ENCODE results near the gene TBC1D10B. TPM values are rescaled to one million over a fixed set of nuclear protein-coding genes. Genes with fewer than 3 reads are reported as not detected.

The TBC1D10B gene
- total RNA-seq, 1 donor from 2014 or later = 68.9 TPM

DNA sequence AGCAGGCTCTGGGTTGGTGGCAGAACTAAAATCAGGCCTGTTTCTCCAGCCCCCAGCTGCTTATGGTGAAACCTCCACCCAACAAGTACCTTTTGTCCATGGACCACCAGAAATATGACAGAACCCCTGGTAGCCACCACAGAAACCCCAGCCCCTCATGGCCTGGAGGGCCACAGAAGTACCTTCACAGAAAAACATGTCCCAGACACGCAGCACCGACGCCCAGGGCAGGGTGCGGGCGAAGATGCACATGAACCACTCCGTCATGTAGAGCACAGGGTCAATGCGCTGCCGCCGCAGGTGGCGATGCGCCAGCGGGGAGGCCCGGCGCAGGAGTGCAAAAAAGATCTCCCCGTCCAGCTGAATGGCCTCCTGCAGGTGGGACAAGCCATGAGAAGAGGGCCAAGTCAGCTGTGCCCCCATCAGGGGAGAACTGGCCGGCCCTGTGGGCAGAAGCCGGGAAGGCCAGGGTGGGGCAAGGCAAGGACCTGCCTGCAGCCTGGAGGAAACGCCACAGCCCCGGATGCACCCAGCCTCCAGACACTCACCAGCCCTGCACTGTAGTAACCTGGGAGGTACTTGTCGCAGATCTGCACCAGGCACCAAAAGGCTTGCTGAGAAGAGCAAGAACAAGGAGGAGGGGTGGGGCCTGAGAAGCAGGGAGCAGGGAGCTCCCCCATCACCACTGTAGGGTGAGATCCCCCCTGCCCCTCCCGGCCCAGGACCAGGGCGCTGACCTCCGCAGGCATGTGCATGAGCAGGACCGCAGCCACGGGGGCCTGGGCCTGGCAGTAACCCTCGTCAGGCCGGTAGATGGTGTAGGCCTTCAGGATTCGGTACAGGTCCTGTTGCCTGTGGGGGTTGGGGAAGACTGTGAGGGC is 11.1 kb downstream of the TBC1D10B start:
- Mint-ChIP-seq H3K4me3 (no peak overlapping the region), H3K27ac (no peak overlapping the region), H3K36me3 (ENCODE audit: low read depth) (peaks cover 49% of the 10 kb centered on the region), H3K9me3 (no peaks in the 10 kb centered on the region), H3K27me3 (no peaks in the 10 kb centered on the region), H3K4me1 (peaks cover 29% of the 10 kb centered on the region)
- intact Hi-C loops (cut with micrococcal nuclease) = no loop called here
- DNase-seq = peak; percentile 56

DNA sequence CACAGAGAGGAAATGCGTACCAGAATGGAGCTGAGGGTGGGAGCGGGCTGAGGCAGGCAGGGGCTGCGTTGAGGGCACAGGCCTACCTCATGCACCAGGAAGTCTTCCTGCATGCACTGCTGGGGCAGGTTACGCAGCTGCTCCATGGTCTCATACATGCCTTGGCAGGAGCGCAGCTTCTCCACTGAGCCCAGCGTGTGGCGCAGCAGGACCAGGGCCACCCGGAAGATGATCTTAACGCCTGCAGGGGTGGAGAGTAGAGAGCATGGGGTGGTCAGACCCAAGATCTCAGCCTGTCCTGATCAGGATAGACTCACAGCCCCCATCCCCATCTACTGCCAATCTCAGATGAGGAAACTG is 11.7 kb downstream of the TBC1D10B start:
- DNase-seq = peak; percentile 57
- Mint-ChIP-seq H3K4me3 (no peak overlapping the region), H3K27me3 (no peaks in the 10 kb centered on the region), H3K27ac (no peak overlapping the region), H3K4me1 (peaks cover 32% of the 10 kb centered on the region), H3K36me3 (ENCODE audit: low read depth) (peaks cover 50% of the 10 kb centered on the region), H3K9me3 (no peaks in the 10 kb centered on the region)
- intact Hi-C loops (cut with micrococcal nuclease) = no loop called here

DNA sequence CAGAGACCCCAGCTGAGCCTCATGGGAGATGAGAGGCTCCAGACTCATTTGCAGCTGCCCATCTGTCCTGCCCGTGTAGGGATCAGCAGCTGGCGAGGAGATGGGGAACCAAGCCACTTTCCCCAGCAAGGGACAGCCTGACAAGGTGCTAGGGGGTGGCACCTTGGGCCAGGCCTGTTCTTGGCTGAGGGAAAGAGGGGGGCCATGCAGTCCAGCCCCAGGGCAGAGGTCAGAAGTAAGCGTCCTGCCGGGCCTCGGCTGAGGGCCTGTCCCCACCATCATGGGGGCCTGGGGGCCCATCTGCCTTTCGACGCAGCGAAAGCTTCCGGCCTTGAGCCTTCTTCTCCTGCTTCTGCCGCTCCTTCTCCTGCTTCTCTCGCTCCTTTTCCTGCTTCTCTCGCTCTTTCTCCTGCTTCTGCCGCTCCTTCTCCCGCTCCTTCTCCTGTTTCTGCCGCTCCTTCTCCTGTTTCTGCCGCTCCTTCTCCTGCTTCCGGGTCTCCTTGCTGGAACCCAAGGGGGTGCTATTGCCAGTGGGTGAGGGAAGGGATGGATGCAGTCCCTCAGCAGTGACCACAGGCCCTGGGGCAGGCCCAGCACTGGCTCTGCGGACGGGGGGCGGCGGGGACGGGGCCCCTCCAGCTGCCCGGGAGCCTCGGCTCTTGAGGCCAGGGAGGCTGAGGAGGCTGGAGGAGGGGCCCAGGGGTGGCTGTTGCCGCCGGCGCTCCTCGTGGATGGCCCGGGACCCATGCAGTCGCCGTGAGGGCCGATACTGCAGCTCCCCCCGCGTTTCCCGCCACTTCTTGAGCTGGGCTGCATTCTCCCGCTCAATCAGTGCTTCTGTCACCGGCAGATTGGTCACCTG is 12.3 kb downstream of the TBC1D10B start:
- intact Hi-C loops (cut with micrococcal nuclease) = no loop called here
- Mint-ChIP-seq H3K27ac (no peak overlapping the region), H3K9me3 (no peaks in the 10 kb centered on the region), H3K27me3 (no peaks in the 10 kb centered on the region), H3K4me3 (no peak overlapping the region), H3K4me1 (peaks cover 30% of the 10 kb centered on the region), H3K36me3 (ENCODE audit: low read depth) (peaks cover 49% of the 10 kb centered on the region)
- DNase-seq = peak; percentile 56

DNA sequence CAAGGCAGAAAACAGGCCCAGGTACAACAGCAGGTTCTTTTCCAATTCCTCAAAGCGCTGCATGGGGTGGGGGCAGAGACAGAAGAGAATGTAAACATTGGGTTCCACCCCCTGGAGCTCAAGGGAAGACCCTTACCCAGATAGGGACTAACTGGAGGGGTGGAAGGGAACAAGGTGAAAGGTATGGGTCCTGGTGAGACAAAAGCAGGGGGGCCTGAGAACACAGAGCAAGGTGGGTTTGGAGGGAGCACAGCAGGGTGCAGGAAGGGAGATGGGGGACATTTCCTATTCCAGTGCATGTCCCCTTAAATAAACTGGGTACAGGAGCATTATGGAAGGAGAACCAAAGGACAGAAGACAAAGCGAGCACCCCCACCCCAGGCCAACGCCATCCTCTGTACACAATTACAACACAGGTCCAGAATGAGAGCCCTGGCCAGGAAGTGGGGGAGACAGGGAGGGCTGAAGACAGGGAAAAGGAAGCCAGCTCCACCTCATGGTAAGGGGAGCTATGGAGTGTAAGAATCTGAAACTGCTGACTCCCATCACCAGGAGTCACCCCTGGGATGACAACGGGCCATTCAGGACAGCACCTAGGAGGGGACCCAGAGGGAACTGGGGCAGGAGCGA is 13.1 kb downstream of the TBC1D10B start:
- Mint-ChIP-seq H3K27ac (peak overlapping the region; percentile 78), H3K36me3 (ENCODE audit: low read depth) (peaks cover 51% of the 10 kb centered on the region), H3K27me3 (no peaks in the 10 kb centered on the region), H3K4me3 (peak overlapping the region; percentile 16), H3K4me1 (peaks cover 28% of the 10 kb centered on the region), H3K9me3 (no peaks in the 10 kb centered on the region)
- intact Hi-C loops (cut with micrococcal nuclease) = no loop called here
- peak; percentile 57 for DNase-seq

DNA sequence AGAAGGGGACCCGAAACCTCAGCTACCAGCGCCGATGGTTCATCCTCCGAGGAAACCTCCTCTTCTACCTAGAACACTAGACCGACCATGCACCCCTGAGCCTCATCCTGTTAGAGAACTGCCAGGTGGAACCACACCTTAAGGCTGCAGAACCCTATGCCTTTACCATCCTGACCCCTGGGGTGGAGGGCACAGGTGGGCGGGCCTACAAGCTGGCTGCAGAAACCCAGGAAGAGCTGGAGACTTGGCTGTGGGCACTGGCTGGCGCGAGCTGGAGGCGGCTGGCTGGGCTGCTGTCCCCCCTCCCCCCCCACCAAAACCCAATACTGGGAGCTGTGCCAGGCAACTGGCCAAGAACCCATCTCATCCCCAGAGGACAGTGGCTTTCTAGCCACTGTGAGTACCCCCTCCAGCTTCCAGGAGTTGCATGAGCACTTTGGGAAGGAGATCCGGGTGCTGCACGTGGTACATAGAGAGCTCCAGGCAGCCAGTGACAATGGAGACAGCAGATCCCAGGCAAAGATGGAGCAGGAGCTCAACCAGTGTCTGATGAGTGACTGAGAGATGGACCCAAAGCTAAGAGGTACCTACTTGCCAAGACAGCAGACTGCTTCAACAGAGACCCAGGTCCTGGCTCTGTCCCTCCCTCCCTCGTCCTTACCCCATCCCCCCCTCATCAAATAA is 13.8 kb downstream of the TBC1D10B start:
- peak overlapping the region; percentile 89 for H3K27ac Mint-ChIP-seq
- H3K36me3 Mint-ChIP-seq (ENCODE audit: low read depth) = peaks cover 53% of the 10 kb centered on the region
- H3K9me3 Mint-ChIP-seq = no peaks in the 10 kb centered on the region
- intact Hi-C loops (cut with micrococcal nuclease) = no loop called here
- H3K4me1 Mint-ChIP-seq = peaks cover 30% of the 10 kb centered on the region
- peak overlapping the region; percentile 90 for H3K4me3 Mint-ChIP-seq
- DNase-seq = peak; percentile 70
- H3K27me3 Mint-ChIP-seq = no peaks in the 10 kb centered on the region

DNA sequence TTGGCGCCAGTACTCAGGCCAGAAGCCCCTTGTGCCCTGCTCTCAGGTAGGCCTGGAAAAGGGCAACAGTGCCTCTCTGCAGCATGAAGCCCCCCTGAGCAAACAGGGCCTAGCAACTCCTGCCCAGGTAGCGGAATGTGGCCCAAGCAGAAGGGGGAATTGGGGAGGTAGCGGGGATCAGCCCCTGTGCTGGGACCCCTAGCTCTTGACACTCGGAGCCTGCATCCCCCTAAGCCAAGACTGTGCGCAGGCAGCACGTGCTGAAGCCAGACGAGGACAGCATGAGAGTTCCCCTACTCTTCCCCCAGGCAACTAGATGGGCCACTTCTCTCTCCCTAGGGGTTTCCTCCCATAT is 14.4 kb downstream of the TBC1D10B start:
- Mint-ChIP-seq H3K36me3 (ENCODE audit: low read depth) (peaks cover 57% of the 10 kb centered on the region), H3K27me3 (no peaks in the 10 kb centered on the region), H3K9me3 (no peaks in the 10 kb centered on the region), H3K27ac (peak overlapping the region; percentile 89), H3K4me3 (peak overlapping the region; percentile 90), H3K4me1 (peaks cover 30% of the 10 kb centered on the region)
- intact Hi-C loops (cut with micrococcal nuclease) = loop anchor here (1.0 to 2.0 kb wide), 2 partner anchors 14 to 21 kb away; partner anchors contain the start of gene TBC1D10B
- DNase-seq = peak; percentile 76

DNA sequence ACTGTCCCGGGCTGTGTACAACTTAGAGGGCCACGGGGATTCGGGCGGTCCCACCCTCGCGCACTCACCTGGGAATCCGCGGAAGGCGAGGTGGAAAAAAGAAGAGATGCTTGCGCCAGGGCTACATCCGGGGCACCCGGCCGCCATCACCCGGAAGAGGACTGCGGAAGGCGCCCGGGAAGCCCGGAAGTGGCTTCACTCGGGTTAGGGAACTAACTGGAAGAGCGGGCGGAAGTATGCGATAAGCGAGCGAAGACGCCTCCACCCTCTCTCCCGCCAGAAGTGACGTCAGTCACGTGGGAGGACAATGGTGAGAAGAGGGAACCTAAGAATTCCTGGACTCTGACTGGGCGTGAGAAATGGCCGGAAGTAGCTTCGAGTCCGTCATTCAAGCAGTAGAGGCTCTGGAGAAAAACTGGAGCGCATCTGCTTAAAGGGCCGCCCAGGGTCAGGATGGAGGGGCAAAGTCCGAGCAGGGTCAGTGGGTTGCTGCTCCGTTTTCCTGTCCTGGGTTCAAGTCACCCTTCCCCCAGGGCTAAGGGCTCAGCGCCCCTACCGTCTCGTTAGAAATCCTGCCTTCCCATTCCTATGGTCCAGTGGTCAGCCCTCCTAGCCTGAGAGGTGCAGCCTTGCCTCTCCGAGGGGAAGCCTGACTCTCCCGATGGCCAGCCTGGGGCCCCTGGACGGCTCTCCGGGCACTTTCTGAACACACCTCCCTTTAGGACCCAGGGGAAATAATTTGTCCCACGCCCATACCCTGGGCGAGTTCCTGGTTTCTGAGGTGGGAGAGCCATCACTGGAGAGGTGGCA is 14.9 kb downstream of the TBC1D10B start, which contains the start of gene CD2BP2:
Gene CD2BP2, minus strand, starts transcription at position 165 of the 810 bp plus-strand sequence. CDS start 627 bp downstream, outside the sequence.
- Mint-ChIP-seq H3K27me3 (no peaks in the 10 kb centered on the region), H3K27ac (peak within 1 kb of the TSS; percentile 89), H3K9me3 (no peaks in the 10 kb centered on the region), H3K4me3 (peak within 1 kb of the TSS; percentile 90), H3K4me1 (peaks cover 36% of the 10 kb centered on the region), H3K36me3 (ENCODE audit: low read depth) (peaks cover 57% of the 10 kb centered on the region)
- intact Hi-C loops (cut with micrococcal nuclease) = loop anchor here (1.0 to 2.0 kb wide), 2 partner anchors 15 to 21 kb away; partner anchors contain the start of gene TBC1D10B
- DNase-seq = peak; percentile 97

DNA sequence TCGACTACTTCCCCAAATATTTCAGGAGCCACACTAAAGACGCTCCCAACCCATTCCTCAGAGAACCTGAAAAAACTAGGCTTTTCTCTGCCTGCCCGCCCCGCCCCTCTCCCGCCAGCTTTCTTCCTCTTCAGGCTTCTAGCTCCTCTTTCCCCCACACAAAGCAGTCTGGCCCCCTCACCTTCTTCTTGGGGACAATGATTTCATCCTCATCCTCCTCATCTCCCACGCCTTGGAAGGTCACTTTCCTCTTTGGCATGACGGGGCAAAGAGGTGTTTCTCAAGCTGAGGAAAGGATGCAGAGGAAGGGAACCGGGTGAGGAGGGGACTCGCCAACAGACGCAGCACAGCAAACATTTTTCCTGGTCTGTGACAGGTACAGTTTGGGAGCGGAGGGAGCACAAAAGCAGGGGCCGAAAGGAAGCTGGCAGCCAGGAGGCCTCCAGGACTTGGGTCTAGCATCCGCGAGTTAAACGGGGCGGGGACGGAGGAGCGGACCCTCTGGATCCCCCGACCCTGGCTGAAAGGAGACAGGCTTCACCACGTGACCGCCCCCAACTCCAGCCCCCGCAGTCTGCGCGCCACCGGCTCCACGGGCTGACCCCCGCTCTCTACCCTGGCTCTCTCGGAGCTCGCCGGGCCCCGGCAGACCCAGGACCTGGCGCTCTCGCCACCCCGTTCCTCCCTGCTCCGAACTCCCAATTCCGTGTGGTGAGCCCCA is 15.7 kb downstream of the TBC1D10B start:
- peaks cover 58% of the 10 kb centered on the region for H3K36me3 Mint-ChIP-seq (ENCODE audit: low read depth)
- peak overlapping the region; percentile 90 for H3K4me3 Mint-ChIP-seq
- DNase-seq = no peak
- intact Hi-C loops (cut with micrococcal nuclease) = loop anchor here (1.0 to 2.0 kb wide), 2 partner anchors 16 to 20 kb away; partner anchors contain the start of gene TBC1D10B
- peaks cover 43% of the 10 kb centered on the region for H3K4me1 Mint-ChIP-seq
- H3K27me3 Mint-ChIP-seq = no peaks in the 10 kb centered on the region
- H3K9me3 Mint-ChIP-seq = no peaks in the 10 kb centered on the region
- H3K27ac Mint-ChIP-seq = peak overlapping the region; percentile 89

DNA sequence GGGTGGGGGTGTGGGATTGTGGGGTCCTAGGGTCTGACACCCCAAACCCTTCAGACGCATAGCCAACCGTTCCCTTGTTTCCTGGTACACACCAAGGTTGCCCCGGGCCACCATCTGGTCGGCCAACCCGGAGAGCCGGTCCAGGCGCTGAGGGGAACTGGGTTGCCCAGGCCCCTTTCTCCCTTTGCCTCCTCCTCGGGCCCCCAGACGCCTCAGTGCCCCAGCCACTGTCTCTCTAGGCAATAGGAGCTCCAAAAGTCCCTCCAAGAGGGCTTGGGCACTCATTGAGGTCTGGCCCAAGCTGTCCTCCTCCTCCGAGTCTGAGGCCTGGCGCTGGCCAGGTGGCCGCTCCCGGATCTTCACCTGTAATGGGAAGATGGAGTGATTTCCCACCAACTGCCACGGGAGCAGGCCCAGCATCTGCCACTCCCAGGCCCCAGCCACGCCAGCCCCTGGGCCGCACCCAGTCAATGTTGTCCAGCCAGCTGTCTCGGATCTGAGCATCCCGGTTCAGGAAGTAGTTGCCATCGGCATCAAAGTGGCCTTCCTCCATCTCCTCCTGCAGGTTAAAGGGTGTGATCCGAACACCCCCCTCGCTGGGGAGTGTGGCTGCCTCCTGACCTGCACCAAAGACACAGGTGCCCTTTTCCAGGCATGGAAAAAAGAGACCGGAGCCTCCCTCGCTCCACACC is 16.7 kb downstream of the TBC1D10B start:
- intact Hi-C loops (cut with micrococcal nuclease) = loop anchor here (2.0 kb wide), 1 partner anchor 19 kb away; no protein-coding TSS in a partner anchor
- Mint-ChIP-seq H3K9me3 (no peaks in the 10 kb centered on the region), H3K4me3 (peak overlapping the region; percentile 90), H3K36me3 (ENCODE audit: low read depth) (peaks cover 65% of the 10 kb centered on the region), H3K4me1 (peaks cover 44% of the 10 kb centered on the region), H3K27ac (peak overlapping the region; percentile 60), H3K27me3 (no peaks in the 10 kb centered on the region)
- DNase-seq = peak; percentile 61

DNA sequence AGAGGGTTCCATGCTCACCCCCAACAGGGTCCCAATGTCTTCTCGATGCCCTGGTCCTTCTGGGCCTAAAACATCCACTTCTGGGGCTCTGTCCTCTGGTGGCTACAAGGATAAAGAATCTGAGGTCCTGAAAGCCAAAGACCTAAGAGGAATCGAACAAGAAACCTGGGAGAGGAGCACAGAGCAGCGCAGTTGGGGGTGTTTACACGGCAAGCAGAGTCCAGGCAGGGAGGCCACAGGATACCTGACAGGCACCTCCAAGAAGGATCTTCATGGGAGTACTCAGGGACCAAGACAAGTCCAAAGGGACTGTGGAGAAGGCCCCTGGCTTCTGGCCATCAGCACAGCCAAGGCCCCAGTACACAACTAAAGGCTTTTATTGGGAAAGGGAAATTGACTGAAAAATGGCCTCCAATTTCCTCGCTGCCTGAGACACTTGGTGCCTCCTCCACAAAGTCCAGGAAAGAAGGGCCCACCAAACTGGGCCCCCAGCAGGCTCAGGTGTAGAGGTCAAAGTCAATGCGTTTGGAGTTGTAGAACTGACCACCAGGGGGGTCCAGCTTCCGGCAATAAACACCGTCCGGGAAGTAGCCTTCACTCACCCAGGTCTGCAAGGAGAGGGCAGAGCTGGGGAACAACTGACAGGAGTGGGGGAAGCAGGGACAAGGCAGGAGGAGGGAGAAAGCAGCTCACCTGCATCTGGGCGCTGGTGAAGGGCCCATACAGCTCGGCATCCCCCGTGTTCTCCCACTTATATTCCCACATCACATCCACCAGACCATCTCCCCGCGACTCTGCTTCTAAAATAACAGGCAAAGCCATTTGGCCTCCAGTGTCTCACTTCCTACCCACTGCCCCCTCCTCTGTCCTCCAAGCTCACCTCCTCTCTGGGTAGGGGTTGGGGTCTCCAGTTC is 17.5 kb downstream of the TBC1D10B start:
- Mint-ChIP-seq H3K4me1 (peaks cover 44% of the 10 kb centered on the region), H3K9me3 (no peaks in the 10 kb centered on the region), H3K27me3 (no peaks in the 10 kb centered on the region), H3K4me3 (peak overlapping the region; percentile 37), H3K36me3 (ENCODE audit: low read depth) (peaks cover 64% of the 10 kb centered on the region), H3K27ac (no peak overlapping the region)
- intact Hi-C loops (cut with micrococcal nuclease) = no loop called here
- no peak for DNase-seq
